Regular cardiac myocyte (primary cell): ENCODE results near the gene LAMC3. TPM values are rescaled to one million over a fixed set of nuclear protein-coding genes. Genes with fewer than 3 reads are reported as not detected.

Source experiments
- total RNA-seq: library from RNA; depleted of rRNA; stranded (reverse); fragments of >200 nt; gene quantifications from 2 replicates; pipeline ENCODE4 v1.2.3, GENCODE V29; 2014

Gene LAMC3
- total RNA-seq: under 0.01 TPM in 2 replicates

DNA sequence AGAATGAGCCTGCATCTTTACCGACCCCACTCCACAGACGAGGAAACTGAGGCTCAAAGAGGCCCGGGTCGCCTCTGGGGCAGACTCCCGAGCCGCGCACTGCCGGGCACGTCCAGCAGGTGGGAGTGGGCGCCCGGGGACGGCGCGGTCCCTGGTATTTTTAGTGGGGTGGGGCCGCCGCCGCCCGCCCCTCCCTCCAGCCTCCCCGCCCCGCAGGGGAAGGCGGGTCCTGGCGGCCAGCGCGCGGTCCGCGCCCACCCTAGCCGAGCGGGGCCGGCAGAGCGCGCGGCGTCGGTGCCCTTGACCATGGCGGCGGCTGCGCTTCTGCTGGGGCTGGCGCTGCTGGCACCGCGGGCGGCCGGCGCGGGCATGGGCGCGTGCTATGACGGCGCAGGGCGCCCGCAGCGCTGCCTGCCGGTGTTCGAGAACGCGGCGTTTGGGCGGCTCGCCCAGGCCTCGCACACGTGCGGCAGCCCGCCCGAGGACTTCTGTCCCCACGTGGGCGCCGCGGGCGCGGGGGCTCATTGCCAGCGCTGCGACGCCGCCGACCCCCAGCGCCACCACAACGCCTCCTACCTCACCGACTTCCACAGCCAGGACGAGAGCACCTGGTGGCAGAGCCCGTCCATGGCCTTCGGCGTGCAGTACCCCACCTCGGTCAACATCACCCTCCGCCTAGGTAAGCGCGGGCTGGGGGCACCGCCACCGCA, at the start of gene LAMC3:
LAMC3 (plus strand) TSS at position 266 of the 710 bp plus-strand sequence; CDS start at position 307, 41 bp downstream.

DNA sequence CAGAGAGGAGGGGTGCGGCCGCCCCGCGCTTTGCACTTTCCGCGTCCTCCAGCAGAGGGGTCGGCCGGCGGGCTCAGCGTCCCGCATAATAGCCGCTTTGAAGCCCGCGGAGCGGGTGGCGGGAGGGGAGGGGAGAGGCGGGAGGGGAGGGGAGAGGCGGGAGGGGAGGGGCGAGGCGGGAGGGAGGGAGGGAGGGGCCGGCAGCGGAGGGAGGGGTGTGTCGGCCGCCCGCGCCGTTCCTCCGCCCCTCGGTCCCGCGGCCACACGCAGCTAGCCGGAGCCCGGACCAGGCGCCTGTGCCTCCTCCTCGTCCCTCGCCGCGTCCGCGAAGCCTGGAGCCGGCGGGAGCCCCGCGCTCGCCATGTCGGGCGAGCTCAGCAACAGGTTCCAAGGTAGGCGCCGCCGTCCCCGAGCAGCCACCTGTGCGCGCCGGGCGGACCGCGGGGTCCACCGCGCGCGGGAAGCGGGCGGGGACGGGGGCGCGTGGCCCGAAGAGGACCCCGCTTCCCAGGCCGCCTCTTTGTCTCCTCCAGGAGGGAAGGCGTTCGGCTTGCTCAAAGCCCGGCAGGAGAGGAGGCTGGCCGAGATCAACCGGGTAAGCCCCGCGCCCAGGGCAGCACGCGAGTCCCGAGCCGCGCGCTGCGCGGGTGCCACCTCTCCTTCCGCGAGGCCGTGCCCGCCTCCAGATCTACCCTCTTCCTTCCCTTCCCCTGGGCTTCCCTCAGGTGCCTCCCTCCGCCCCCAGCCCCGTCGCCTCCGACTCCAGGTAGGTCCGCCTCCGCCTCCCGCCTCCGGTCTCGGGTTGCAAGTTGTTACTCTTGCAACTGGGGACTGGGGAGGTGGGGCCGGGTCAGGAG, 87.5 kb downstream of the LAMC3 start, which contains the start of gene AIF1L:
AIF1L (plus strand) TSS at position 263 of the 857 bp plus-strand sequence; CDS start at position 362, 99 bp downstream.

DNA sequence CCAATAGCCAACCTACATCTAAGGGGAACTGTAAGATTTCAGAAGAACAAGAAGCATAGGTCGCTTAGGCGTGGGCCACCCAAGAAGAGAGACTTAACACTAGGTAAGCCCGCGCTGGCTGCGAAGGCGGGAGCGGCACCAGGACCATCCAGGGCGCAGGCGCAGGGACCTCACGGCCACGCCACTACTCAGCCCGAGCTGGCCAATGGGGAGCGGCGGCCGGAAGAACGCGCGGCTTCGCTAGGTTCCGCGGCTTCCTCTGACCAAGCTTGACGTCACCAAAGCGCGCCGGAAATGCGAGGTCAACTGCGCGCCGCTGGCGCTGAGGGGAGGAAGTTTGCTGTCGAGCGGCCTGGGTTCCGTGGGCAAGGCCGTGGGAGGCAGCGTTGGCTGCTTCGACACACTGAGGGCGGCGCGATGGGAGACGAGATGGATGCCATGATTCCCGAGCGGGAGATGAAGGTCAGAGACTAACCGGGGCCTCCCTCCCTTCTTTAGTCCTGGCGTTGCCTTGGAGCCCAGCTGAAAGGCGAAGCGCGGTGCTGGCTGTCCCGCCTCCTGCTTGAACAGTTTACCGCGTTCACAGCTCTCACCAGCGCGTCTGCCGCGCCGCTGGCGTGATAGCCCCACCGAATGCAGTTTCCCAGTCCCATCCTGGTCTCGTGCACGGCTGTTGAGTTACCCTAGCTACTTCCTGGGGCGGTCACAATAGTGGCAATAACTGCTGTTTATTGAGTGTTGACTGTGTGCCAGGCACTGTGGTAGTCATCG, 116.5 kb downstream of the LAMC3 start, which contains the start of gene NUP214:
NUP214 (plus strand) TSS at position 299 of the 771 bp plus-strand sequence; CDS start at position 418, 119 bp downstream.

Other genes with a start within 250 kb of the LAMC3 start
- gene ABL1, start 173.9 kb upstream of the LAMC3 start, total RNA-seq: 66.5 and 76.1 TPM in 2 replicates
- gene QRFP, start 112.4 kb upstream of the LAMC3 start, total RNA-seq: not detected in 2 replicates
- 3.3 and 3.4 TPM in 2 replicates for gene FIBCD1, start 69.9 kb upstream of the LAMC3 start, total RNA-seq
- 0.56 and 0.58 TPM in 2 replicates for gene AIF1L, start 87.4 kb downstream of the LAMC3 start, total RNA-seq
- gene NUP214, start 116.4 kb downstream of the LAMC3 start, total RNA-seq: 8.6 and 8.7 TPM in 2 replicates